ENCODE measurements around the gene NMT2.

NMT2 gene

DNA sequence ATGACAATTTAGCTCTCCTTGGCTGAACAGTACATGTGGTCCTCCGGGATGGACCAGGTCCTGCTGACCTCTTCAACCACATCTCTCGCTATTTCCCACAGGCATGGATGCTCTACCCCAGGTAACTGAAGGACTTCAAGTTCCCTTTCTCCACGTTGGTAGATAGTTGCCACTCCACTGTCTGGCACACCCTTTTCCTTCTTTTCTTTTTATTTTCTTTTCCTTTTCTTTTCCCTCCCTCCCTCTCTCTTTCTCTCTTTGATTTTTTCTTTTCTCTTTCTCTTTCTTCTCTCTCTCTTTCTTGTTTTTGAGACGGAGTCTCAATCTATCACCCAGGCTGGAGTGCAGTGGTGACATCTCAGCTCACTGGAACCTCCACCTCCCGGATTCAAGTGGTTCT lies 77.1 kb downstream of the NMT2 start:
- DNase-seq = no peak

DNA sequence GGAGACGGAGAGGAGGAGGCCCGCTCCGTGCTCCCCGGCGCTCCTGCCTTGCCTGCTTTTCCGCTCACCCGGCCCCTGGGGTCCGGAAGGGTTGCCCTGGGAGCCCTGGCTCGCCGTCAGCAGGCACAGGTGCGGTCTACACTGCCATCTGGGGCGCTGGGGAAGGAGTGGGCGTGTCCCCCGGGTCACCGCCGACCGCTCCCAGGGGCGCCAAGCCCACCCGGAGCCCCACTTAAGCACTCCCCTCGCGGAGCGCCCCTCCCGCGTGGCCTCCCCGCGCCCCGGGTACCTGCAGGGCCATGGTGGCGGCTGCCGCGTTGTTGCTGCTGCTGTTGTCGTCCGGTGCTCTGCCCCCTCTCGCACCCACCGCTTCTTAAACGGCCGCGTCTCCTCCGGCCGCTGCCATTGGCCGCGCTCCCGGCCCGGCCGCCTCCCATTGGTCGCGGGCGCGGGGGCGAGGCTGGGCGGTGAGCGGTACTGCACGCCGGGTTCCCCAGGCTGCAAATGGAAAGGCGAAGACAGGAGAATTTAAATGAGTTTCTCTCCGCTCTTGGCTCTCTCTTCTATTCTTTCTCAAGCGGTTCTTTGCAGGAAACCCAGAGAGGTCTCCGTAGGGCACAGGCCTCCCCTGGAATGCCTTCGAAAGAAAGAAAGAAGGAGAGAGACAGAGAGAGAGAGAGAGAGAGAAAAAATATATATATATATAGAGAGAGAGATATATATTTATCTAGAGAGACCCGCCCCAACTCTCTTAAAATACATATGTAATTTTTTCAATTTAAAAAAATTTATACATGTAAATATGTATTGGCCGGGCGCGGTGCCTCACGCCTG lies 79.8 kb downstream of the NMT2 start, which contains the start of gene ACBD7:
Gene ACBD7 (minus strand): TSS at position 349 of the 834 bp plus-strand sequence. CDS start 48 bp downstream, at position 301.
- peak; percentile 64 to 69 for DNase-seq

DNA sequence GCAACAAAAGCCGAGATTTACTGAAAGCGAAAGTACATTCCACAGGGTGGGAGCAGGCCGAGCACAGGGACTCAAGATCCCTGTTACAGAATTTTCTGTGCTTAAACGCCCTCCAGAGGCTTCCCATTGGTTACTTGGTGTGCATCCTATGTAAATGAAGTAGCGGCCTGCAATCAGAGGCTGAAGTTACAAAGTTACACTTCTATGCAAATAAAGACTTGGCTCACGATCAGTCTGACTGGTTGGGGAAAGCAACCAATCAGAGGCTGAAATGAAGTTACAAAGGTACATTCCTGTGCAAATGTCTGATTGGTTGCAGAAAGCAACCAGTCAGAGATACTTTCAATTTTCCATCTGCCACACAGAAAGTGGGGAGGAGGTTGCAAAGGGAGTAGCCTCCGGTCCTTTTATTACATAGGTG lies 84.0 kb downstream of the NMT2 start:
- DNase-seq = no peak

DNA sequence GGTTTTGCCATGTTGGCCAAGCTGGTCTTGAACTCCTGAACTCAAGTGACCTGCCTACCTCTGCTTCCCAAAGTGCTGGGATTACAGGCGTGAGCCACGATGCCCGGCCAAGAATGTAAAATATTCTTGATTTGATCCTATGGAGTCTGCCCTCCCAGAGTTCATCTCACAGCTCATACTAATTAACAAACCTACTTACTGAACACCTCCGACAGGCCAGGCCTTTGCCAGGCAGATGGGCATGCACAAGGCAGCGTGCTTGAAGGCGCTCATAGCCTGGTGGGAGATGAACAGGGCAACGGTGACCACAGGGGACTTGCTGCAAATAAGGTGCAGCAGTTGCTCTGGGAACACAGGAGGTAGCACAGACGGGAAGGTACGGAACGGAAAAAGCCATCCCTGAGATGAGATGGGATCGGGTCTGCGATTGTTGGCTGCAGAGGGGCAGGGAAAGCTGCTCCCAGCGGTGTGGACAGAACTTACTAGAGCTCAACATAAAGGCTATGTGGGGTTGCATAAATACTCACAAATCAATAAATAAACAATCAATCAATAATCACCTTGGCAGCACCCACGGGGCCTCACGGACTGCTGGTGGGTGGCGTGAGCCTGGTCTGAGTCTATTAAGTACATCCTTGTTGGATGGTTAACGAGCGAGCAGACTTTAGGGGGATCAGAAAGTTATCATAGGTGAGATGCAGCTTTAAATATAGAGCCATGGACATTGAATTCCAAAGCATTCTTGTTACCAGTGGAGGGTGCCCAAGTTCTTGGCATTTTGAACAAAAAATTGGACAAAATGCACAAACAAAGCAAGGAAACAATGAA lies 84.6 kb downstream of the NMT2 start:
- no peak for DNase-seq

DNA sequence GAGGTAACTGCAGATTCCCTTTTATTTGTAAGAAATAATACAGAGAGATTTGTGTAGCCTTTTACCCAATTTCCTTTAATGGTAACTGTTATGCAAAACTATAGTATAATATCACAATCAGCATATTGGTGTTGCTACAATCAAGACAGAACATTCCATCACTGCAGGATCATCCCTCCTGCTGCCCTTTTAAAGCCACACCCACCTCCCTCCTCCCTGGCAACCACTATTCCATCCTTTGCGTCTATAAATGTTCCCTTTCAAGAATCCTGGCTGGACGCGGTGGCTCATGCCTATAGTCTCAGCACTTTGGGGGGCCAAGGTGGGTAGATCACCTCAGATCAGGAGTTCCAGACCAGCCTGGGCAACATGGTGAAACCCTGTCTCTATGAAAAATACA lies 93.1 kb downstream of the NMT2 start:
- no peak for DNase-seq

DNA sequence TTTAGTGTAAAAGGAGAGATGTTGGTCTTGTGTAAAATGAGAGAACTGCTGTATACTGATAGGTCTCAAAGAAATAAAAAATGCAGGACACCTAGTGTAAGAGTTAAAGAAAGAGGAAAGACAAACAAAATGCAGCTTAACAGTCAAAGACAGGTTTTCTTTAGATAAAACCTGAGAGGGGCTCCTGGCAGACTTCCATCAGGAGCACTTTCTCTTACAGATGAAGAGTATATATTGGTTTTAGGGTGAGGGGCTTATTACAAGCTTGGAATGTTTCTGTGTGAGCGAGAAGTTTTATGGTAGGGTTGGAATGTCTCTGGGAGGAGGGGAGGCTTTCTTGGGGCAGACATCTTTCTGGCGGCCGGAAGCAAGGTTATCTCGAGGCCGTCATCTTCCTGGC lies 96.1 kb downstream of the NMT2 start:
- no peak for DNase-seq

DNA sequence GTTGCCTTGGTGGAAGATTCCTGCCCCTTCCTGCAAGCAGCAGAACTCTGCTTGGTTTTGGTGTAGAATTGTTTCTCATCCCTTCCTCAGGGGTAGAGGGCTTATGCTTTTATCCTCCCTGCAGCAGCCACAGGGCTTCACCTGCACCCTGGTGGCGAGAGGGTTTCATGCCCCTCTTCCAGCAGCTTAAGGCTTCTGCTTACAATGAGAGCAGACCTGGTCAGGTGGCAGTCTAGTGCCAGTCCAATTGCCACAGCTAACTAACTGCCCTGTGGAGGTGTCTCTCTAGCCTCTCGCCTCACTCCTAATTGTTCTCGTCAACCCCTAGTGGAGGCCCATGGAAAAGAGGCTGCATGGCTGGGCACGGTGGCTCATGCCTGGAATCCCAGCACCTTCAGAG lies 99.3 kb downstream of the NMT2 start:
- DNase-seq = no peak

DNA sequence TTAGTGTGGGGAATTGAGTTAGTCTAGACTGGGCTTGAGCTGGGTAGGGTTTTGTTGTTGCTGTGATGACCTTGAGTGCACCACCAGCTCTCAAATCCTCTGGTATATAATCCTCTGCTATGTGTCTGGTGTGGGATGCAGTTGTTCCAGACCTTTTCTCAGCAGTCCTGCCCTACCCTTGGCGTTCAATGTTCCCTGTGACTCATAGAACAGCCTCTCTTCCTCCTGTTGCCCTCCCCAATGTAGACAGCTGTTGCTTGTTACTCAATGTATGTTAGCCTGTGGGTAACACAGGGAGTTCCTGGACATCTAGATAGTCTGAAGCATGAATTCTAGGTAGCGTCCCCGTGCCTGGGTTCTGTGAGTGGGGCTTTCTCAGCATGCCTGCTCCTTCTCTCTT lies 99.7 kb downstream of the NMT2 start:
- DNase-seq = no peak

DNA sequence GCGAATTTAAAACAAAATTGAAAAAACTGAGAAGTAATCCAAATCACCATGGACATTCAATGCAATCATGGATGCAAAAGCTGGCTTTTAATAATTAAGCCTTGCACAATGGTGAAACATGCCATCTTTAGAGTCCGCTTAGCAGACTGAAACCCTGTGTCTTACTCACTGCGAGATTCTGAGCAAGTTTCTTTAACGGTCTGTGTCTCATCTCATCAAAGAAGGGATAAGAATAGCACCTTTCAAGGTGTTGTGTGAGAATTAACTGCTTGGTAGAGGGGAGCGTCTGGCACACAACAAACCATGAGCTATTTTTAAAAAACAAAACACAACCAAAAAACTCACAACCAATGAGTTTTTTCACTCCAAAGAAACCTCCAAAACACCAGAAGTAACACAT lies 101.3 kb downstream of the NMT2 start:
- no peak for DNase-seq

DNA sequence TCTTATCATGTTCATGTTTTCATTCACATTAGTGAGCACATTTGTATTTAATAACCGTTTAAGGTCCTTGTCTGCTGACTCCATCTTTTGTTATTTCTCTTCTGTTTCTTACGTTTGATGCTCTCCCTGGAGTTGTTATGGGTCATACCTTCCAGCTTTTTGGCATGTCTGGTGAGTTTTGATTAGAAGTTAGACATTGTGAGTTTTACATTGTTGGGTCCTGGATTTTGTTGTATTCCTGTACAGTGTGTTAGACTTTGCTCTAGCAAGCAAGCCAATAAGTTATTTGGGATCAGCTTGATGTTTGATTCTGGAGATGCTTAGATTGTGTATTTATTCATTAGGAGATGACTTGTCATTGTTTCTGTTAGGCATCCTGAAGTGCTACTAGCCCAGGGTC lies 107.9 kb downstream of the NMT2 start:
- DNase-seq = no peak

DNA sequence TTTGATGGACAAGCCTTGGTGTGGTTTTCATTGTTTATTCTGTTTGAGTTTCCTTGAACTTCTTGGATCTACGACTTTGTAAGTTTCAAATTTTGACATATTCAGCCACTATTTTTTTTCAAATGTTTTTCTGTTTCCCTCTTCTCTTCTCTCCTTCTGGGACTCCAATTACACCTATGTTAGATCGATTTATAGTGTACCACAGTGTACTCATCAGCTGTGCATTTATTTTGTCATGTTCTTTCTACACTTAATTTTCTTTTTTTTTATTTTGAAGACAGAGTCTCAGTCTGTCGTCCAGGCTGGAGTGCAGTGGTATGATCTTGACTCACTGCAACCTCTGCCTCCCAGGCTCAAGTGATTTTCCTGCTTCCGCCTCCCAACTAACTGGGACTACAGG lies 108.6 kb downstream of the NMT2 start:
- no peak for DNase-seq

DNA sequence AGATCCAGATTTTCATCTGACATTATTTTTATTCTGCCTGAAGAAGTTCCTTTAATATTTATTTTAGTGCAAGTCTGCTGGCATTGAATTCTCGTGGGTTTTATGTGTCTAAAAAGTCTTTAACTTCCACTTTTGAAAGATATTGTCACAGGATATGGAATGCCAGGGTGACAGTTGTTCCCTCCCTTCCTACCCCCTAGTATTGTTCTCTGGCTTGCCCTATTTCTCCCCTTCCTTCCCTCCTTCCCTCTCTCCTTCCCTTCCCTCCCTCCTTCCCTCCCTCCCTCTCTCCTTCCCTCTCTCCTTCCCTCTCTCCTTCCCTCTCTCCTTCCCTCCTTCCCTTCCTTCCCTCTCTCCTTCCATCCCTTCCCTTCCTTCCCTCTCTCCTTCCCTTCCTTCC lies 109.8 kb downstream of the NMT2 start:
- DNase-seq = no peak

Measured in inflammatory macrophage (primary cell).